A549 (cell line): ENCODE measurements around the gene ARSJ. TPM values are rescaled to one million over a fixed set of nuclear protein-coding genes. Genes with fewer than 3 reads are reported as not detected.

ENCODE experiments used
- ATAC-seq, 2 experiments: fragments of 200-7000 bp in 1 of 2; fragments of >200 bp in 1 of 2; cut with Nextera tagmentation in 1 of 2; cut with Tn5 transposase in 1 of 2; 3 replicates each; pipeline versions ENCODE4 v1.8.0 to v1.9.1; 2018 to 2020; ENCODE audit warnings: mild to moderate bottlenecking in 1 of 2, moderate library complexity in 1 of 2
- CTCF ChIA-PET: fragments of 300-600 bp; sonication (Branson Sonifier 250); formaldehyde crosslinking; extraction: SDS; loops from one replicate; lab custom pipeline; 2021; ENCODE audit warnings: antibody characterized with exemption, inconsistent platforms; lab: Yijun Ruan, JAX
- POLR2A ChIA-PET: fragments of 350-600 bp; formaldehyde crosslinking; extraction: SDS; loops from one replicate; lab custom pipeline; 2021; ENCODE audit warnings: antibody characterized with exemption, inconsistent platforms; lab: Yijun Ruan, JAX
- DNase-seq, 2 experiments: peaks; one replicate each; pipeline versions ENCODE4 v3.0.0 to v3.0.0-alpha.2; 2011 to 2016; ENCODE audit warnings: low read depth in 1 of 2, low spot score in 1 of 2
- FAIRE-seq: peaks from 2 replicates; lab custom pipeline; 2011; peaks lifted over from hg19 to GRCh38; lab: Jason Lieb, UNC
- H3K27ac ChIP-seq, 2 experiments: fragments of >200 bp; sonication (Bioruptor Twin); formaldehyde crosslinking; 3 replicates each; pipeline ENCODE4 v1.5.1; 2016 to 2017
- H3K4me1 ChIP-seq: fragments of >200 bp; sonication (Bioruptor Twin); formaldehyde crosslinking; 3 replicates; pipeline ENCODE4 v1.6.1; 2016
- H3K4me2 ChIP-seq: fragments of >200 bp; sonication (Bioruptor Twin); formaldehyde crosslinking; 3 replicates; pipeline ENCODE4 v1.6.1; 2016
- H3K4me3 ChIP-seq: fragments of >200 bp; sonication (Bioruptor Twin); formaldehyde crosslinking; 3 replicates; pipeline ENCODE4 v1.5.1; 2016
- H3K9me3 ChIP-seq: fragments of >200 bp; sonication (Bioruptor Twin); formaldehyde crosslinking; 3 replicates; pipeline ENCODE4 v1.6.1; 2016
- BCL3 ChIP-seq: fragments of >200 bp; sonication (Bioruptor Twin); formaldehyde crosslinking; IDR thresholded peaks from 3 replicates; pipeline ENCODE4 v1.6.1; 2016
- CBX2 ChIP-seq: fragments of 200-600 bp; sonication (generic); IDR thresholded peaks from 2 replicates; pipeline ENCODE4 v1.6.1; 2016; ENCODE audit warnings: low read depth, mild to moderate bottlenecking, borderline replicate concordance
- CBX8 ChIP-seq: fragments of 200-600 bp; sonication (generic); IDR thresholded peaks from 2 replicates; pipeline ENCODE4 v1.6.1; 2016
- CEBPB ChIP-seq, 2 experiments: fragments of >200 bp in 1 of 2; sonication (Bioruptor Twin) in 1 of 2; formaldehyde crosslinking in 1 of 2; IDR thresholded peaks; 2 replicates each; pipeline ENCODE4 v1.6.1; 2012 to 2016
- CHD2 ChIP-seq: fragments of 150-350 bp; IDR thresholded peaks from 2 replicates; pipeline ENCODE4 v1.6.1; 2014; ENCODE audit warnings: low read length; ENCODE audit not compliant: partially characterized antibody
- CHD4 ChIP-seq: fragments of 200-600 bp; sonication (generic); IDR thresholded peaks from 2 replicates; pipeline ENCODE4 v1.6.1; 2016; ENCODE audit warnings: antibody characterized with exemption, mild to moderate bottlenecking, borderline replicate concordance
- CTCF ChIP-seq: fragments of >200 bp; sonication (Bioruptor Twin); formaldehyde crosslinking; IDR thresholded peaks from 3 replicates; pipeline ENCODE4 v1.5.1; 2016
- EHF ChIP-seq: fragments of 250-450 bp; sonication (Bioruptor Pico); IDR thresholded peaks from 2 replicates; pipeline ENCODE4 v1.5.0; 2020; ENCODE audit warnings: mild to moderate bottlenecking
- ELK1 ChIP-seq: fragments of 150-350 bp; IDR thresholded peaks from 2 replicates; pipeline ENCODE4 v1.6.1; 2014; ENCODE audit warnings: low read depth, mild to moderate bottlenecking, low read length
- EP300 ChIP-seq, 2 experiments: fragments of >200 bp; sonication (Bioruptor Twin); formaldehyde crosslinking; IDR thresholded peaks; 2 replicates in 1 of 2; 3 replicates in 1 of 2; pipeline ENCODE4 v1.6.1; 2016 to 2017
- FOSB ChIP-seq: fragments of 250-450 bp; sonication (Bioruptor Pico); IDR thresholded peaks from 2 replicates; pipeline ENCODE4 v1.5.0; 2020; ENCODE audit warnings: mild to moderate bottlenecking, moderate library complexity
- FOSL2 ChIP-seq, 2 experiments: fragments of 450-650 bp in 1 of 2; fragments of >200 bp in 1 of 2; sonication (Bioruptor Twin) in 1 of 2; formaldehyde crosslinking; IDR thresholded peaks; 2 replicates each; pipeline versions ENCODE4 v1.5.0 to v1.6.1; 2016 to 2020; ENCODE audit warnings: mild to moderate bottlenecking in 1 of 2, moderate library complexity in 1 of 2
- FOXS1 ChIP-seq: fragments of 250-450 bp; sonication (Bioruptor Pico); IDR thresholded peaks from 2 replicates; pipeline ENCODE4 v1.5.0; 2020; ENCODE audit warnings: mild to moderate bottlenecking, moderate library complexity
- GATA3 ChIP-seq: IDR thresholded peaks from 2 replicates; pipeline ENCODE4 v1.6.1; 2012; ENCODE audit warnings: borderline replicate concordance
- HDAC2 ChIP-seq: fragments of 200-600 bp; sonication (generic); IDR thresholded peaks from 2 replicates; pipeline ENCODE4 v1.6.1; 2016
- HES2 ChIP-seq: fragments of >200 bp; sonication (Bioruptor Twin); formaldehyde crosslinking; IDR thresholded peaks from 2 replicates; pipeline ENCODE4 v1.6.1; 2016
- HEYL ChIP-seq: fragments of 250-450 bp; sonication (Bioruptor Pico); IDR thresholded peaks from 2 replicates; pipeline ENCODE4 v1.8.0; 2021; ENCODE audit warnings: mild to moderate bottlenecking, moderate library complexity
- HOXA7 ChIP-seq: fragments of 250-450 bp; sonication (Bioruptor Pico); IDR thresholded peaks from 2 replicates; pipeline ENCODE4 v1.5.0; 2020; ENCODE audit warnings: mild to moderate bottlenecking, moderate library complexity
- HOXB13 ChIP-seq: fragments of 250-450 bp; sonication (Bioruptor Pico); IDR thresholded peaks from 2 replicates; pipeline ENCODE4 v1.5.0; 2020; ENCODE audit warnings: low read depth, mild to moderate bottlenecking, moderate library complexity
- HOXB5 ChIP-seq: fragments of 250-450 bp; sonication (Bioruptor Pico); IDR thresholded peaks from 2 replicates; pipeline ENCODE4 v1.5.0; 2020; ENCODE audit warnings: mild to moderate bottlenecking, moderate library complexity
- JUN ChIP-seq, 2 experiments: fragments of >200 bp; sonication (Bioruptor Twin); formaldehyde crosslinking; IDR thresholded peaks; 2 replicates in 1 of 2; 3 replicates in 1 of 2; pipeline ENCODE4 v1.6.1; 2016 to 2017
- JUNB ChIP-seq: fragments of >200 bp; sonication (Bioruptor Twin); formaldehyde crosslinking; IDR thresholded peaks from 2 replicates; pipeline ENCODE4 v1.6.1; 2016
- KDM1A ChIP-seq: fragments of 200-600 bp; sonication (generic); IDR thresholded peaks from 2 replicates; pipeline ENCODE4 v1.6.1; 2016; ENCODE audit warnings: low read depth, mild to moderate bottlenecking
- KDM5A ChIP-seq: fragments of 200-600 bp; sonication (generic); IDR thresholded peaks from 2 replicates; pipeline ENCODE4 v1.6.1; 2016; ENCODE audit warnings: antibody characterized with exemption, mild to moderate bottlenecking
- MAFK ChIP-seq: fragments of 450-650 bp; IDR thresholded peaks from 2 replicates; pipeline ENCODE4 v1.6.1; 2014; ENCODE audit not compliant: partially characterized antibody
- MAX ChIP-seq: IDR thresholded peaks from 2 replicates; pipeline ENCODE4 v1.6.1; 2012
- NFE2L2 ChIP-seq: fragments of 150-350 bp; conservative IDR thresholded peaks from 2 replicates; pipeline ENCODE4 v1.6.1; 2014; ENCODE audit warnings: low read length
- PBX3 ChIP-seq: IDR thresholded peaks from 2 replicates; pipeline ENCODE4 v1.6.1; 2012
- POLR2A ChIP-seq: IDR thresholded peaks from 2 replicates; pipeline ENCODE4 v1.6.1; 2012; ENCODE audit warnings: mild to moderate bottlenecking, low read length
- RAD21 ChIP-seq, 2 experiments: fragments of >200 bp in 1 of 2; sonication (Bioruptor Twin) in 1 of 2; formaldehyde crosslinking in 1 of 2; IDR thresholded peaks in 1 of 2; conservative IDR thresholded peaks in 1 of 2; 2 replicates in 1 of 2; 3 replicates in 1 of 2; pipeline ENCODE4 v1.6.1; 2012 to 2018; ENCODE audit warnings: inconsistent platforms in 1 of 2
- RNF2 ChIP-seq: fragments of 200-600 bp; sonication (generic); IDR thresholded peaks from 2 replicates; pipeline ENCODE4 v1.6.1; 2016; ENCODE audit warnings: low read depth, mild to moderate bottlenecking, antibody characterized with exemption, moderate library complexity, borderline replicate concordance
- SREBF2 ChIP-seq: fragments of 450-650 bp; IDR thresholded peaks from 2 replicates; pipeline ENCODE4 v1.6.1; 2014; ENCODE audit warnings: mild to moderate bottlenecking, moderate library complexity
- TP53 ChIP-seq: fragments of 250-450 bp; sonication (Bioruptor Pico); IDR thresholded peaks from 2 replicates; pipeline ENCODE4 v1.5.0; 2021; ENCODE audit warnings: mild to moderate bottlenecking, moderate library complexity
- USF2 ChIP-seq: fragments of 450-650 bp; IDR thresholded peaks from 2 replicates; pipeline ENCODE4 v1.6.1; 2014; ENCODE audit warnings: antibody characterized with exemption
- ZC3H11A ChIP-seq: fragments of 450-650 bp; IDR thresholded peaks from 2 replicates; pipeline ENCODE4 v1.6.1; 2014; ENCODE audit warnings: antibody characterized with exemption, mild to moderate bottlenecking
- ZFP36 ChIP-seq: fragments of 450-650 bp; IDR thresholded peaks from 2 replicates; pipeline ENCODE4 v1.6.1; 2014; ENCODE audit warnings: borderline replicate concordance; ENCODE audit not compliant: partially characterized antibody
- ZSCAN20 ChIP-seq: fragments of 250-450 bp; sonication (Bioruptor Pico); IDR thresholded peaks from 2 replicates; pipeline ENCODE4 v1.8.0; 2022; ENCODE audit warnings: mild to moderate bottlenecking, moderate library complexity
- WGBS: methylation state at CpG from one replicate; pipeline ENCODE4 v1.1.6; 2017; ENCODE audit errors: missing lambda C conversion rate; 5-methylcytosine and 5-hydroxymethylcytosine counted together
- polyA plus RNA-seq, 4 experiments: library from polyadenylated mRNA; depleted of rRNA in 3 of 4; stranded (reverse); fragments of >200 nt; fragmentation: RNase III in 1 of 4; extraction: RNeasy Plus Mini Kit Qiagen cat#74134 plus additional on column Dnase treatment in 1 of 4; gene quantifications; 2 replicates in 3 of 4; 3 replicates in 1 of 4; pipeline ENCODE4 v1.2.3, GENCODE V29; 2011 to 2017

Gene ARSJ
- polyA plus RNA-seq, 2 of the 4 experiments (the other 2 are of a cell fraction): 3.0 to 8.6 TPM

- FAIRE-seq (peak; percentile 63), DNase-seq (peak; percentile 40 to 89), ATAC-seq (peak; percentile 92 to 96)
- Histone ChIP-seq H3K4me2 (peak overlapping the region; percentile 50), H3K4me1 (peaks cover 27% of the 10 kb centered on the region), H3K27ac (peak overlapping the region; percentile 68 to 83; a peak in 5 of 6 replicates), H3K4me3 (no peak overlapping the region), H3K9me3 (no peaks in the 10 kb centered on the region)
- CTCF ChIA-PET: interaction anchor here (0.7 to 1.2 kb wide), 2 partner anchors 36 to 362 kb away, joined by 3 to 5 read pairs; partner anchors contain the start of gene ARSJ
- 0% methylated on average over 1 of the region's 1 CpG for WGBS
- POLR2A ChIA-PET: interaction anchor here (0.6 to 1.5 kb wide), 3 partner anchors 36 to 126 kb away, joined by 5 to 9 read pairs (median 7); partner anchors contain the start of gene ARSJ
- TF ChIP-seq CHD2 (no peak), RAD21 (conservative IDR thresholded peaks at IDR 0.05 in 1 of 2, IDR thresholded peaks at IDR 0.05 in 1 of 2) (peak in 1 of 2 experiments; percentile 39; a peak in 2 of 5 replicates), USF2 (no peak), HDAC2 (no peak), FOXS1 (CRISPR knock-in tag) (peak; percentile 73; the same call in 1 of the 2 replicates), FOSL2 (IDR thresholded peaks at IDR 0.05) (peak; percentile 51), FOSL2 (CRISPR knock-in tag; IDR thresholded peaks at IDR 0.05) (peak; percentile 79), POLR2A (no peak), HES2 (no peak), CBX2 (no peak), NFE2L2 (no peak), CBX8 (no peak), CEBPB (IDR thresholded peaks at IDR 0.05) (no peak; a peak in 1 of 4 replicates), HOXA7 (no peak), GATA3 (peak; percentile 88), HOXB13 (CRISPR knock-in tag) (no peak), FOSB (CRISPR knock-in tag) (no peak), KDM5A (no peak), HEYL (CRISPR knock-in tag) (no peak), CHD4 (no peak), HOXB5 (CRISPR knock-in tag) (0 out of 2 replicates have a peak, but pooled peaks have one; percentile 64), JUNB (peak; percentile 92), BCL3 (0 out of 3 replicates have a peak, but pooled peaks have one; percentile 57), SREBF2 (no peak), RNF2 (no peak), CTCF (no peak), ZC3H11A (no peak), ZFP36 (no peak), MAX (peak; percentile 45), PBX3 (peak; percentile 67), ELK1 (no peak), JUN (IDR thresholded peaks at IDR 0.05) (peak; percentile 76), ZSCAN20 (CRISPR knock-in tag) (no peak), TP53 (CRISPR knock-in tag) (no peak), MAFK (no peak), EP300 (IDR thresholded peaks at IDR 0.05) (peak; percentile 55 to 77; a peak in 3 of 5 replicates), EHF (CRISPR knock-in tag) (0 out of 2 replicates have a peak, but pooled peaks have one; percentile 29), KDM1A (no peak)
These were observed 36.0 kb upstream of the ARSJ start for GRCh38 chr4:114015444-114015899.
